Activated T-helper 1 cell treated with Interleukin-2 at 50 U/mL for 16 hours (primary cell): ENCODE measurements around the gene RSPH9.

Experiments
- DNase-seq: peaks from one replicate; pipeline ENCODE4 v3.0.0-alpha.2; 2020; ENCODE audit warnings: low read depth

The RSPH9 gene

DNA sequence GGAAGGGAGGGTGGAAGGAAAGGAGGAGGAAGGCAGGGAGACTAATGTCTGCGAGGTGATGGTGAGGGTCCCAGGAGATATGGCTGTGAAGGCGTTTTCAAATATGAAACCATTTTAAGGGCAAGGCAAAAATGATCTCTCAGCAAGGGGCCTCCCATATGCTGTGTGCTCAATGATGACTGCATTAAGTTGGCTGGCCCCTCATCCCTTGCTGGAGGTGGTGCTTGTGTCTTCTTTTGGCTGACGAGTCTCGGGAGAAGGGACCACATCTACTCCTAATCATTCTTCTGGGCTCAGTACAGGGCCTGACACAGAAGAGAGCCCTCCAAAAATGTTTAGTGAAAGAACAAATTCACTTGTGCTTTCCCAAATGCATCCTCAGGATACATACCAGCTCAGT is 65.7 kb downstream of the RSPH9 start:
- no peak for DNase-seq

DNA sequence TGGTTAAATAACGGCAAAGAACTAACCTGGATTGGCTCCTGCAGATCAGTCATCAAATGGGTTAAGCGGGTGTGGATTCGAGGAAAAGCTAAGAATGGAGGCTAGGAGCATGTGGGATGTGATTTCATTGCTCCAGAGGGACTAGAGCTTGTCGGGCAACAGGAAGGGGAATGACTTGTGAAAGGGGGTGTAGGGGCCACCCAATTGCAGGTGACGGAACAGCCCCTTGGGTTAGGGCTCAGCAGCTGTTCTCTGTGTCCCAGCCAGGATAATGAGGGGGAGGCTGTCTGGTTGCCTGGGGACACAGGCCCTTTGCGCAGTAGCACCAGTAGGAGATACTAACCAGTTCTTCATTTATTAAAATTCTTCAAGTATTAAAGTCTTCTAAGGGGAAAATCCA is 67.7 kb downstream of the RSPH9 start:
- no peak for DNase-seq

DNA sequence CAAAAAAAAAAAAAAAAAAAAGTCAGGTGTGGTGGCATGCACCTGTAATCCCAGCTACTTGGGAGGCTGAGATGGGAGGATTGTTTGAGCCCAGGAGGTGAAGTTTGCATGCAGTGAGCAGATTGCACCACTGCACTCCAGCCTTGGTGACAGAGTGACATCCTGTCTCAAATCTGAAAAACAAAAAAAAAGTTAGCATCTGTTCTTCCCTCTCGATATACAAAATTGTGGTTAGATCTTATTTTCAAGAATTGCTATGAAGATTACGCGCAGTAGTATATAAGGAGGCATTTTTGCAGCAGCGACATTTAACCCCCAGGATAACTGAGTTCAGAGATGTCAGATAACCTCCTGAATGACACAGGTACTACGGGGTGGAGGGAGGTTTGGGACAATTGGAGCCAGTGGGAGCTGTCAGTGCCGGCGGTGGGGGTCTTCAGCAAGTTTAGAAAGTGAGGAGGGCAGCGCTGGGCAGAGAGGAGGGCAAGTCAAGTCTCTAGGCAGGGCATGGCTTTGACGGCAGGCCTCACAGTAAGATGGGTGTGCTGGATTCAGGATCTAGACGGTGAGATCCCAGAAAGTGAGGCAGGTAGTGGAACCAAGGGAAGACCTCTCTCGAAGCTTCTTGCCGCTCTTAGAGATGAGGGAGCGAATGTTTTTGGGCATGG is 68.9 kb downstream of the RSPH9 start:
- no peak for DNase-seq

DNA sequence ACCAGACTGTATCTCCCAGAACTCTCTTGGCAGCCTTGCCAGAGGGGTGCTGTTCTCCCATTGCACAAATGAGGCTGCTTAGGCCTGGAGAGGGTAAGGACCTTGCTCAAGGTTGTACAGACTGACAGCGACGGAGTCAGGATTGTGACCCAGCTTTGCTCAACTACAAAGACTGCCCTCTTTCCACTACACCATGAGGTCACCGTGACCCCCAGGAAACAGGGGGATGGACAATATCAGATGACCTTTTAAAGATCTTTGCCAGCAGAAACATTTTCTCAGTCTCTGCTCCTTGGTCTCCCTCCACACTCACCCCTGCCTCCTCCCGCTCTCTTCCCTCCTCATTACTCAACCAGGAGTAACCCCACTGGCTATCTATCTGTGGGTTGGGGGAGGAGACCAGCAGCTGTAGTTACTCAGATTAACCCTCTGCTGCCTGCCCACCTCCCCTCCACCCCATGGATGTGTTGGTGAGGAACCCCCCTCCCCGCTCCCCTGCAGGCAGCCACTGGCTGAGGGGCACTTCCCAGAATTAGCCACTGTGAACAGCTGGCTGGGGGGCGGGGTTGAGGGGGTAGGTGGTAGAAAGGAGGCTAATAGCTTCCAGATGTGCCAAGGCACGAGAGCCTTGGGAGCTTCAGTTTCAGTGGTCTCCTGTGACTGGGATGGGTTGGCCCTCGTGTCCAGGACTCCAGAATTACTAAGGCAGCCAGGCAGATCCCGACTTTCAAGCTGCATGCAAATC is 69.6 kb downstream of the RSPH9 start:
- no peak for DNase-seq

DNA sequence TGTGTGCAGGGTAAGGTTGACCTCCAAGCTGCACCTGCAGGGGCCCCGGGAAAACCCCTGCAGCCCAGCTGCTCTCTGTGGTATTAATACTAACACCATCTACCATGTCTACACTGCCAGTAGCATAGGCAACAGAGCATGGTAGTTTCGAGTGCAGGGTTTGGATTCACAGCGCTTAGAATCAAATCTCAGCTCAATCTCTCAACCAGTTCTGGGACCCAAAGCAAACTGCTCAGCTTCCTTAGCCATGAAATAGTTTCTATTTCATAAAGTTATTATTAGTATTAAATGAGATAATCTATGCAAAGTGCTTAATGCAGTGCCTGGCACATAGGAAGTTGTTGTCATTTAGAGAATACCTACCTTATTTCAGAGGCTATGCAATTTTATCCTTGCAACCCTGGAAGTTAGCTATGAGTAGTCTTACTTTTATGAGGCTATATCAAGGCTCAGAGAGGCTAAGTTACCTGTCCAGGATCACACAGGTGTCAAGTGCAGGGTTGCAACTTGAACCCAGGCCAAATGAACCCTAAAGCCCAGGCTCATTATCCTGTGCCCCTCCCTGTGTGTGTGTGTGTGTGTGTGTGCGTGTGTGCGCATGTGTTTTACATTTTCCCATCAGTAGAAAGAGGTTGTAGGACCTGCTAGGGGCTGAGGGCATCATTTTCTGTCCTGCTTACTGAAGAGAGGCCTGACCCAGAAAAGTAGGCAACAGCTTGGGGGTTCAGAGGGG is 70.4 kb downstream of the RSPH9 start:
- DNase-seq, result no peak

DNA sequence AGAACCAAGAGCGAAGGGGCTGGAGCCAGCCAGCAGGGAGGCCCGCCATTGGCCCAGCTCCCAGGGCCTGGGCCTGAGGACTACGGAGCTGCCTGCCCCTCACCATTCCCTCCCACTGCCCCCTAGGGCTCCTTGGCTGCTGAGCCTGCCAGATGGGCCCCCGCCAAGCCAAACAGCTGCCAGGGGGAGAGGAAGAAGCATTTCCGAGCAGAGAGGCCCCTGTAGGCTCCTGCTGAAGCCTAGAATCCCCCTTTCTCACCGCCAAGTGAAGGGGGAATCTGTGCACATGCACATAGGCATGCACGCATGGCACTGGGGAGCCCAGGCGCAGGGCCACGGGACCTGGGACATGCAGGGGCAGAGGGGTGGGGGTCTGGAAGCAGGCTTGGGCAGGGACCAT is 71.3 kb downstream of the RSPH9 start:
- no peak for DNase-seq

DNA sequence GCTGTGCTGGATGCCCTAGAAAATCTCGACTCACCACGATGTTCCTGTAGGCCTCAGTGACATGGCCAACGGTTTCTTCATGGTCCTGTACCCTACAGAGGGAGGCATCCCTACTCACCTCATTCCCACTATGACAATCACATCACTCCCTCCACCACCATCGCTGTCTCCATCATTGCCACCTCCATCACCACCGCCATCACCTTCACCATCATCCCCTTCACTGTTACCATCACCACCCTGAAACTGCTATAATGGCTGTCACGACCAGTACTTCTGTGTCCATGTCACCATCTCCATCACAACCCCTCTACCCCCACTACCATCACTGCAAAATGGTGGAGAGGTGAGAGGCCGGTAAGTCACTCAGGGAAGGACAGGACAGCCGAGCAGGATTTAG is 72.6 kb downstream of the RSPH9 start:
- DNase-seq, result no peak

DNA sequence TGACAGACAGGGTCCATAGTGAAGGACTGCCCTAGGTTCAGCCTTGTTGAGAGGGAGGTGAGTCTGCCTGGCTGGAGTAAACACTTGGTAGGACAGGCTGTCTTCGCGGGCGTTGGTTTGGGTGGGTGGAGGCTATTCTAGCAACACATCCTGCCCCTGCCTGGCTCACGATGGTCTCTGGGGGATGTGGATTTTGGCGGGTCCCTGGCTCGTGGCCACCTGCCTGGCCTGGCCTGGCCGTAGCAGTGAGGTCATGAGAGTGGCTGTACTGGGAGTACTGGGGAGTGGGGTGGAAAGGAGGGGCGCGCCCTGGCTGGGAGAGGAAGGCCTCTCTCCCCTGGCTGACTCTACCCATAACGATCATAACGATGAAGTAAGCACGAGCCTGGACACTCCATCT is 73.0 kb downstream of the RSPH9 start:
- no peak for DNase-seq

DNA sequence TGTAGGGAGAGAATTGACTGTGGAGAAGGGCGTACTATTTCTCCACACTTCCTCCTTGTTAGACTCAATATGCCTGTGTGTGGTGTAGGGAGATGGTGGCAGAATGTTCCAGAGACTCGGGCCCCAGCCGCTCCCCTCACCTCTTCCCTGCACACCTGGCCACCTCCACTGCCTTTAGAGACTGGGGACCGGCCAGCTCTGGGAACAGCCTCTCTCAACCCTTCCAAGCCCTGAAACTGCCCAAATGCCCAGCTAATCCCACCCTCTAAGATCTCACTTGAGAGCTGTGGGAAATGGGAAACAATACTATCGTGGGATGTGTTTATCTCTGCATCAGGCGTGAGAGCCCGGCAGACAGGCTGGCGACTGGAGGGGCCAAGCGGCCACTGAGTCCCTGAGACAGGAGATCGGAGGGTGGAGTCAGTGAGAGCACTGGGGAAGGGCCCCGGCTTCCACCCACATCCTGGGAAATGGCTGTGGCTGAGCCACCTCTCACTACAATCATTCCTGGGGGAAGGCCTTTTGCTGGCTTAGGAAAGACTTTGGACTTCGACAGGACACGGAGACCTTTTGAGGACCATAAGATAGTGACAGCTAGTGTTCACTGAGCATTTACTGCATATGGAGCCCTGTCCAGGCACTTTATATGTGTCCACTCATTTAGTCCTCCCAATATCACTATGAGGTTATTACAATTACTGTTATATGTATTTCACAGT is 73.7 kb downstream of the RSPH9 start:
- no peak for DNase-seq

DNA sequence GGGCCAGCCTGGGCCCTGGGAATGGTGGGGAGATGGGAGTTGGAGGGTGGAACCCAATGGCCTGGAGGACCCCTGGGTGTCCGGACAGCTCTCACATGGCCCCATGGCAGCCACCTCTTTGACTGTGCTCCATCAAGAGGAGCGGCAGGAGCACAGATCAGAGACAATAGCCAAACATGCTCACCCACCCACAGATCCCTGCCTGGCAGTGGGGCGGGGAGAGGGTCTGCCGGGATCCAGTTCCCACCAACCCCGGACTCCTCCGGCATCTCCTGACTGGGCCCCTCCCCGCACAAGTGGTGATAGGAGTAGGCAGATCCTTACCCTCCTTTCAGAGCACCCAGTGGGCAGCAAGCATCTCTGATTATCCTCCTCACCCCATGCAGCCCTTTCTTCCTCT is 74.7 kb downstream of the RSPH9 start:
- no peak for DNase-seq

DNA sequence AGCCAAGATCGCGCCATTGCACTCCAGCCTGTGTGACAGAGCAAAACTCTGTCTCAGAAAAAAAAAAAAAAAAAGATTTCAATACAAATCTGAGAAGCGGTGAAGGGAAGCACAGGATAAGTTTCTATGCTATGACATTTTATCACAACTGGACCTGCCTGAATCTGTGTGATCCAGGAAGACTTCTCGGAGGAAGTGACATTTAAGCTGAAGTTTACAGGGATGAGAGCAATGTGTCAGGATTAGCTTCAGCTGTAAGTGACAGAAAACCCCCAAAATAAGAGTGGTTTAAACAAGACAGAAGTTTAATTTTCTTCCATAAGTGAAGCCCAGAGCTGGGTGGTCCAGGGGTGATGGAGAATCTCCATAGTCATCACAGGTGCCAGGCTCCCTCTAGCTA is 76.2 kb downstream of the RSPH9 start:
- DNase-seq, result no peak
